Measurements from ENCODE around the gene RIF1. TPM values are rescaled to one million over a fixed set of nuclear protein-coding genes. Genes with fewer than 3 reads are reported as not detected.

The RIF1 gene, protein sequence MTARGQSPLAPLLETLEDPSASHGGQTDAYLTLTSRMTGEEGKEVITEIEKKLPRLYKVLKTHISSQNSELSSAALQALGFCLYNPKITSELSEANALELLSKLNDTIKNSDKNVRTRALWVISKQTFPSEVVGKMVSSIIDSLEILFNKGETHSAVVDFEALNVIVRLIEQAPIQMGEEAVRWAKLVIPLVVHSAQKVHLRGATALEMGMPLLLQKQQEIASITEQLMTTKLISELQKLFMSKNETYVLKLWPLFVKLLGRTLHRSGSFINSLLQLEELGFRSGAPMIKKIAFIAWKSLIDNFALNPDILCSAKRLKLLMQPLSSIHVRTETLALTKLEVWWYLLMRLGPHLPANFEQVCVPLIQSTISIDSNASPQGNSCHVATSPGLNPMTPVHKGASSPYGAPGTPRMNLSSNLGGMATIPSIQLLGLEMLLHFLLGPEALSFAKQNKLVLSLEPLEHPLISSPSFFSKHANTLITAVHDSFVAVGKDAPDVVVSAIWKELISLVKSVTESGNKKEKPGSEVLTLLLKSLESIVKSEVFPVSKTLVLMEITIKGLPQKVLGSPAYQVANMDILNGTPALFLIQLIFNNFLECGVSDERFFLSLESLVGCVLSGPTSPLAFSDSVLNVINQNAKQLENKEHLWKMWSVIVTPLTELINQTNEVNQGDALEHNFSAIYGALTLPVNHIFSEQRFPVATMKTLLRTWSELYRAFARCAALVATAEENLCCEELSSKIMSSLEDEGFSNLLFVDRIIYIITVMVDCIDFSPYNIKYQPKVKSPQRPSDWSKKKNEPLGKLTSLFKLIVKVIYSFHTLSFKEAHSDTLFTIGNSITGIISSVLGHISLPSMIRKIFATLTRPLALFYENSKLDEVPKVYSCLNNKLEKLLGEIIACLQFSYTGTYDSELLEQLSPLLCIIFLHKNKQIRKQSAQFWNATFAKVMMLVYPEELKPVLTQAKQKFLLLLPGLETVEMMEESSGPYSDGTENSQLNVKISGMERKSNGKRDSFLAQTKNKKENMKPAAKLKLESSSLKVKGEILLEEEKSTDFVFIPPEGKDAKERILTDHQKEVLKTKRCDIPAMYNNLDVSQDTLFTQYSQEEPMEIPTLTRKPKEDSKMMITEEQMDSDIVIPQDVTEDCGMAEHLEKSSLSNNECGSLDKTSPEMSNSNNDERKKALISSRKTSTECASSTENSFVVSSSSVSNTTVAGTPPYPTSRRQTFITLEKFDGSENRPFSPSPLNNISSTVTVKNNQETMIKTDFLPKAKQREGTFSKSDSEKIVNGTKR (N-terminal part only)
- total RNA-seq (ENCODE audit: insufficient read depth, low replicate concordance): 63.1 TPM

DNA sequence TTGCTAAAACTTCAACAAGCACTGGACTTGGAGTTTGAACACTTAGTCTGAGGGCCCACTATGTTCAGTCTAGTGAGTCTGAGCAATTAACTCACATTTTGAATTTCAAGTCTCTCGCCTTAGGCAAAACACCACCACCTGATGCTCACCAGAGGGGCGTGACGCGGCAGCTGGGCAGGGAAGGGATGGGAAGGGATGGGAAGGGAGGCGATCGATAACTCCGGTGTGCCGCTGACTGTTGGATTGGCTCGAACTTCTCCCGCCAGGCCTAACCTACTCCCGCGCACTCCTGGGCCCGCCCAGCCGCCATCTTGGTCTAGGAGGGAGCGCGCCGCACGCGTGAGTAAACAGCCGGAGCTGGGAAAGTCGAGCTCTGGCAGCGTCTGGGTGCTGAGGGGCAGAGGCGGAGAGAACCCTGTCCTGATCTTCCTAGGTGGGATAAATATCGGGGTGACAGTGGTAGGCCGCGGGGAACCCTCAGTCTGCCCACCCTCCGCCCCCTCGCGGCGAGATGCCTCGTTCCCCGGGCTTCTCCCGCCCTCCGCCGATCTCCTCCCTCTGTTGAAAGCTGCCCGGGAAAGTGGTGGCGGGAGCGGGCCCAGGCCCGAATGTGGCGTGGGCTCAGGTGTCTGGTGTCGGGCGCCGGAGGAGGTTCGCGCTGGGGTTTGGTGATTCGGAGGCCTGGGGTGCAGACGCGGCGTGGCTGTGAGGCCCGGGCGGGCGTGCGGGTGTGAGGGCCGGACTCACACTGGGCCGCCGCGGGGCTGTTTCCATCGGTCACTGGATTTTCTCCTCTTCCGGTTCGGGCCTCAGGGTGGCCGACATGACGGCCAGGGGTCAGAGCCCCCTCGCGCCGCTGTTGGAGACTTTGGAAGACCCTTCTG, at the start of gene RIF1:
RIF1 (plus strand) TSS at position 302 of the 884 bp plus-strand sequence; CDS start at position 824, 522 bp downstream.
- DNase-seq (ENCODE audit: low spot score): peak; percentile 95

GRCh38 chr2:151361674-151362370, 47.9 kb upstream of the RIF1 start:
- DNase-seq (ENCODE audit: low spot score): no peak

DNA sequence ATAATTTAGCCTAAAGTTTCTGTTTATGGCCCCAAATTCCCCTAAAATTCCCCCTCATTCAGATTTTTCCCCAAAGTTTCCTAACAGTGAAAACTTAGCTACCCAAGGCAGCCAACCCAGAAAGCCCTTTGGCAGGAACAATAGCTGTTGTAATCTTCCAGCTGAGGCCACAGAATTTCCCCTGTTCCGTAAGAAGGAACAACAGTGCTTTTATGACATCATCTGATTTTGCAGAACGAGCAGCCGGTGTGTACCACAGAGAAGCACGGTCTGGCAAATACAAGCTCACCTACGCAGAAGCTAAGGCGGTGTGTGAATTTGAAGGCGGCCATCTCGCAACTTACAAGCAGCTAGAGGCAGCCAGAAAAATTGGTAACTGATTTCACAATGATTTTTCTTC, 46.0 kb upstream of the RIF1 start:
- no peak for DNase-seq (ENCODE audit: low spot score)

GRCh38 chr2:151367571-151367970, 42.1 kb upstream of the RIF1 start:
- DNase-seq (ENCODE audit: low spot score): no peak

GRCh38 chr2:151374436-151374835, 35.3 kb upstream of the RIF1 start:
- DNase-seq (ENCODE audit: low spot score): no peak

DNA sequence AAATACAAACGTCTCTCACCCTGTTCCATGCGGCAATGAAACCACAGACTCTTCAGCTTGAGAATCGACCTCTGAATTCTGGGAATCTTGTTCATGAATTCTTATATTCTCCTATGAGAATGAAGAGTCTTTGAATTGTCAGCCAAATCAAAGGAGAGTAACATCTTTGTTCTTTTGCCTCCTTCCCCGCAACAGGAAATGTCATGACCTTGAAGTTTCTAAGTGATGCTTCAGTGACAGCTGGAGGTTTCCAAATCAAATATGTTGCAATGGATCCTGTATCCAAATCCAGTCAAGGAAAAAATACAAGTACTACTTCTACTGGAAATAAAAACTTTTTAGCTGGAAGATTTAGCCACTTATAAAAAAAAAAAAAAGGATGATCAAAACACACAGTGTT, 30.5 kb upstream of the RIF1 start:
- DNase-seq (ENCODE audit: low spot score): no peak

DNA sequence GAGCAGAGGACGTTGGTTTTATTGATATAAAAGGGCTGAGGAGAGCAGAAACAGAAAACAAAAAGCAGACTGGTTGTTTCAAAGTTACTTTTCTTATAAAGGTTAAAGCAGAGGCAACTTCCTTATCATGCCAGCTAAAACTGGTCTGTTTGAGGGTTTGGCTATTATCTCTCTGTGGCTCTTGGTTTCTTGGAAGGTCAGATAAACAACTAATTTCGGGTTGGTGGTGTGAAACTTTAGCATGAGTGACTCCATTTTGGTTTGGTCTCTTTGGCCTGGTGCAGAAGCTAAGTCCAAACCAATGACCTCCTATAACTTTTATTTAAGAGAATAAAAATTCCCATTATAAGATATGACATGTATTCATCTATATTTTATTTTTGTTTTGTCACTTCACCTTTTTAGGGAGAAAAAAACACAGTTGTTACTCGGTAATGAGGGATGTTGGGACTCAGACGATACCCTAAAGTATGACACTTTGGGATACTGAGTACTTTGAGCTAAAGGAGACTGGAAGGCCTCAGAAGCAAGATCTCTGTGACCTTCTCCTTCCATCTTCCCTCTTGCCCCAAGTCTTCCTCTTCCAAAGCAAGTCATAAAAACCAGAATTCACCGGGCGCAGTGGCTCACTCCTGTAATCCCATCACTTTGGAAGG, 29.0 kb upstream of the RIF1 start:
- no peak for DNase-seq (ENCODE audit: low spot score)

- DNase-seq (ENCODE audit: low spot score): peak; percentile 54
Measured at GRCh38 chr2:151381266-151381665, 28.4 kb upstream of the RIF1 start.

- DNase-seq (ENCODE audit: low spot score): no peak
Measured at GRCh38 chr2:151388011-151388410, 21.7 kb upstream of the RIF1 start.

GRCh38 chr2:151391436-151391835, 18.3 kb upstream of the RIF1 start:
- DNase-seq (ENCODE audit: low spot score): no peak

GRCh38 chr2:151394509-151394908, 15.2 kb upstream of the RIF1 start:
- DNase-seq (ENCODE audit: low spot score): no peak

DNA sequence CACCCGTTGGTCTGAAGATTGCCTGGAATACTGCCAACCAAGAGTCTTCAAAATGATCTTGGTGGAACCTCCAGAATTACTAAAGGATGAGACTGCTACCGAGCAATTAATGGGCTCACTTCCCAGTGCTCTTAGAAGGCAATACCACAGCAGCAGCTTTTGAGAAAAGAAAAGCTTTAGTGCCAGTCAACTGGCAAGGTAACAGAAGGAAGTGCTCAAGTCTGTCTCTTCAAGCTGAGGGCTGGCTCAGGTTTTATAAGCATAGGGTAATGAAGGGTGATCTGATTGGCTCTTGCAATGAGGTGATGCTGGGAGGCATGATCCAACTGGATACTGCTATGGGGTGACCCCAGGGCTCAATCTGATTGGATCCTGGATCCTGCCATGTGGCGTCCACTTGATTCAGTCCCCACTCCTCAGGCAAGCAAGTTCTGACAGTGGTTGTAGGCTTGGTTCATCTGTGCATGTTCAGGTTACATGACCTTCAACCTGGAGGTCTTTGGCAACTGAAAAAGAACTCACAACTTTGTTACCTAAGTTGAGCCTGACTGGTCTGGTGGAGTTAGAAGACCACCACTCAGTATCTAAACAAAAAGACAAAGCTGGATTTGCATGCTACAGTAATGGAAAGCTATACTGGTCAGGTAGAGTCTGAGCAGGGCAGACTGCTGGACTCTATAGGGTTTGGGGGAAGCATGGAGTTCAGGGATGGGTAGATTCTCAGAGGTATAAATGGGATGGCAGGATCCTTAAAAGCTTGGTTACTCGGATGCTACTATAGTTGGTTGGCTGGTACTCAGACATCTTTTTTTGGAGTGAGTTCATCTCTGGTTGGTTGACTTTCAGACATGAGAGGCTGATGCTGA, 14.0 kb upstream of the RIF1 start:
- no peak for DNase-seq (ENCODE audit: low spot score)

DNA sequence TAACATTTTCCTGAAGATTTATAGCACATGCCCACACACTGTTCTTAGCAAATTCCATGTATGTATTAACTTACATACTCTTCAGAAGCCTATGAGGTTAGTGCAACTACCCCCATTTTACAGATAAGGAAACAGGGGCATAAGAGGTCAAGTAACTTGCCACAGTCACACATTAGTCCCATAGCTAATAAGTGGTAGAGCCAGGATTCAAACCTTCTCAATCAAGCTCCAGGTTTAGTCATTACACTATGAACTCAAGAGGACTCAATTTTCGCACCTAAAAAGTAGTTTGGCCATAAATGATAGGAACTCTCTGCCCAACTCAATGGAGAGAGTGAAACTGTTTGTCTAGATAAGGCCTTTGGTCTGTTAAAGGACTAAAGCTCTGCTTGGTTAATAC, 9.7 kb upstream of the RIF1 start:
- no peak for DNase-seq (ENCODE audit: low spot score)

- no peak for DNase-seq (ENCODE audit: low spot score)
Measured at GRCh38 chr2:151401149-151401548, 8.6 kb upstream of the RIF1 start.

DNA sequence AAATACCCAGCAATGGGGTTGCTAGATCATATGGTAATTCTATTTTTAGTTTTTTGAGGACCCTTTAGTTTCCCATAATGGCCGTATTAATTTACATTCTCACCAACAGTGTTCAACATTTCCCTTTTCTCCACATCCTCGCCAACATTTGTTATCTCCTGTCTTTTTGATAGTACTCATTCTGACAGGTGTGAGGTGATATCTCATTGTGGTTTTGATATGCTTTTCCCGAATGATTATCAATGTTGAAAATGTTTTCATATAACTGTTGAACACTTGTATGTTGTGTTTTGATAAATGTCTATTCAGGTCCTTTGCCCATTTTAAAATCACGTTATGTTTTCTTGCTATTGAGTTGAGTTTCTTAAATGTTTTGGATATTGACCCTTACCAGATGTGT, 5.8 kb upstream of the RIF1 start:
- no peak for DNase-seq (ENCODE audit: low spot score)

DNA sequence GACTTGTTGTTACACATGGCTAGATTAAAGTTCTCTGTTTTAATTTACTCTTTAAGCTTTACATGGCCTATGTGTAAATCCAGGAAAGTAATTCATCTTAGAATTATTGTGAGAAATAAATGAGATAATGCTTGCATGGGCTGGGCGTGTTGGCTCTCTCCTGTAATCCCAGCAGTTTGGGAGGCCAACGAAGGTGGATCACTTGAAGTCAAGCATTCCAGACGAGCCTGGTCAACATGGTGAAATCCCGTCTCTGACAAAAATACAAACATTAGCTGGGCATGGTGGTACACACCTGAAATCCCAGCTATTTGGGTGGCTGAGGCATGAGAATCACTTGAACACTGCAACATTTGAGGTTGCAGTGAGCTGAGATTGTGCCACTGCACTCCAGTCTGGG, 4.3 kb upstream of the RIF1 start:
- no peak for DNase-seq (ENCODE audit: low spot score)

GRCh38 chr2:151407281-151407680, 2.4 kb upstream of the RIF1 start:
- DNase-seq (ENCODE audit: low spot score): no peak

GRCh38 chr2:151408788-151409600, 708 bp upstream of the RIF1 start:
- DNase-seq (ENCODE audit: low spot score): no peak

All from umbilical cord (tissue), 2 donors.